Activated T-cell treated with anti-CD3 and anti-CD28 coated beads, Interleukin-2, amount 50 U/mL, for 4 hours (primary cell): ENCODE data around the gene CCIN. TPM values are rescaled to one million over a fixed set of nuclear protein-coding genes. Genes with fewer than 3 reads are reported as not detected.

Experiments
- ATAC-seq, 2 donors: fragments of 200-7000 bp; cut with Tn5 transposase; one replicate each; pipeline ENCODE4 v1.10.0; 2021
- DNase-seq: peaks from one replicate; pipeline ENCODE4 v3.0.0-alpha.2; 2020
- H3K27me3 Mint-ChIP-seq: one replicate; pipeline ENCODE4 v1.8.0; 2021; ENCODE audit warnings: low read depth, mixed read lengths
- H3K36me3 Mint-ChIP-seq: one replicate; pipeline ENCODE4 v1.8.0; 2022; ENCODE audit warnings: mixed read lengths; ENCODE audit not compliant: insufficient read depth
- H3K4me1 Mint-ChIP-seq: one replicate; pipeline ENCODE4 v1.8.0; 2021; ENCODE audit warnings: low read depth, mixed read lengths
- H3K4me3 Mint-ChIP-seq: one replicate; pipeline ENCODE4 v1.8.0; 2021; ENCODE audit warnings: mild to moderate bottlenecking, moderate library complexity, mixed read lengths
- H3K9me3 Mint-ChIP-seq: one replicate; pipeline ENCODE4 v1.8.0; 2021; ENCODE audit warnings: mixed read lengths
- total RNA-seq, 3 donors: library from RNA; stranded (reverse); gene quantifications; one replicate each; pipeline ENCODE4 v1.2.1, GENCODE V29; 2021

CCIN gene
- total RNA-seq, 3 donors from 2014 or later: not detected

DNA sequence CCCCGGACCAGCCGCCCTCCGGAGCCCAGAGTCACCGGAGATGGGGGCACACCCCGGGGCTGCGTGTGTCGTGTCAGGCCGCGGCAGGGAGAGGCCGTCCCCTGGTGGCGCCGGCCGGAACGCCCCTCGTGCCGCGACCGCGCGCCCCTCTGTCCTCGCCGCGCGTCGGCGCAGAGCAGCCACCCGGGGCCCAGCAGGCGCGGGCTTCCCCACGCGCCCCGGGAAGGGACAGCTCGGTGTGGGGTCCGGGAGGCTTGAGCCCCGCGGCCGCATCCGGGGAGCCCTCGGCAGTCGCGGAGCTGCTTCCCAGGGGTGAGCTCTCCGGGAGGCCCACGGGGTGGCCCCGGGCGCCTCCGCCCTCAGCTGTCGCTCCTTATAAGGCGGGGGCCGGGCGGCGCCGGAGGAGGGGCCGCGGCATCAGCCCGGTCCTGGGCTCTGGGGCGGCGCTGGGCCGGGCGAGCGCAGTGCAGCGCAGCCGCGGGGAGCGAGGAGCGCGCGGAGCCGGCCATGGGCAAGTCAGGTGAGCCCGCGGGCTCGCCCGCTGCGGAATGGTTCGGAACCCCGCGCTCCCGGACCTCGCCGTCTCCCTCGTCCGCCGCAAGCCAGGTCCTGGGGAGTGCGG lies 32.8 kb upstream of the CCIN start, which contains the start of gene GLIPR2:
Gene GLIPR2 (plus strand): TSS at position 462 of the 622 bp plus-strand sequence. CDS start 46 bp downstream, at position 508.
- peak; percentile 98 for ATAC-seq
- no peaks in the 10 kb centered on the region for H3K9me3 Mint-ChIP-seq
- peak; percentile 68 for DNase-seq
- no peaks in the 10 kb centered on the region for H3K36me3 Mint-ChIP-seq
- H3K4me1 Mint-ChIP-seq: peaks cover 52% of the 10 kb centered on the region
- no peaks in the 10 kb centered on the region for H3K27me3 Mint-ChIP-seq
- H3K4me3 Mint-ChIP-seq: peak within 1 kb of the TSS; percentile 92

DNA sequence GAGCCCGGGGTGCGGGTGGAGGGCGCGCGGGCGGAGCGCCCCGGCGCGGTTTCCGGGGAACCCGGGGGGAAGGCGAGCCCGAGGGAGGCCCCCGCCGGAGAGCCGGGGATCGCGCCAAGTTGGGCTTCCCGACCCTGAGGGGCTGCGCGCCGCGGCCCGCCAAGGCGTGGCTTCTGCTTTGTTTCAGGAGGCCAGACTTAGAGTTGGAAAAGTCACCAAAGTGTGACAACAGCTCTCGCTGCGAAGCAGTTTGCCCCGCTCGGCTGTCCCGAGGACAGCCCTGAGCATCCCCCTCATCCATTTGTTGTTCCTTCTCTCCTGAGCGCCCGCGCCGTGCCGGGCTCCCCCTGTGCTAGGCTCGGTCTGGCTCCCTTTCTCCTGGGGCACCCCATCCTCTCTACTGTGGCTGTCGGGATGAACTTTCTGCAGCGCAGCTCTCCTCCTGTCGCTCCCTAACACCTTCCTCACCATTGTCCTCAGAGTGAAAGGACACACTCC lies 32.2 kb upstream of the CCIN start:
- Mint-ChIP-seq H3K9me3 (no peaks in the 10 kb centered on the region), H3K4me1 (peaks cover 58% of the 10 kb centered on the region), H3K4me3 (peak overlapping the region; percentile 92), H3K27me3 (no peaks in the 10 kb centered on the region), H3K36me3 (no peaks in the 10 kb centered on the region)
- ATAC-seq (peak; percentile 44 to 49), DNase-seq (no peak)

GRCh38 chr9:36137392-36138004 lies 31.7 kb upstream of the CCIN start:
- H3K27me3 Mint-ChIP-seq: no peaks in the 10 kb centered on the region
- no peak for ATAC-seq
- H3K9me3 Mint-ChIP-seq: no peaks in the 10 kb centered on the region
- DNase-seq: no peak
- H3K4me3 Mint-ChIP-seq: peak overlapping the region; percentile 92
- no peaks in the 10 kb centered on the region for H3K36me3 Mint-ChIP-seq
- H3K4me1 Mint-ChIP-seq: peaks cover 62% of the 10 kb centered on the region

- Mint-ChIP-seq H3K27me3 (no peaks in the 10 kb centered on the region), H3K4me3 (peak overlapping the region; percentile 92), H3K36me3 (no peaks in the 10 kb centered on the region), H3K4me1 (peaks cover 72% of the 10 kb centered on the region), H3K9me3 (no peaks in the 10 kb centered on the region)
- no peak for ATAC-seq
- DNase-seq: no peak
These were observed 30.7 kb upstream of the CCIN start for GRCh38 chr9:36138496-36138895.

GRCh38 chr9:36138901-36139300 lies 30.3 kb upstream of the CCIN start:
- ATAC-seq: no peak
- peak overlapping the region; percentile 7 for H3K4me3 Mint-ChIP-seq

DNA sequence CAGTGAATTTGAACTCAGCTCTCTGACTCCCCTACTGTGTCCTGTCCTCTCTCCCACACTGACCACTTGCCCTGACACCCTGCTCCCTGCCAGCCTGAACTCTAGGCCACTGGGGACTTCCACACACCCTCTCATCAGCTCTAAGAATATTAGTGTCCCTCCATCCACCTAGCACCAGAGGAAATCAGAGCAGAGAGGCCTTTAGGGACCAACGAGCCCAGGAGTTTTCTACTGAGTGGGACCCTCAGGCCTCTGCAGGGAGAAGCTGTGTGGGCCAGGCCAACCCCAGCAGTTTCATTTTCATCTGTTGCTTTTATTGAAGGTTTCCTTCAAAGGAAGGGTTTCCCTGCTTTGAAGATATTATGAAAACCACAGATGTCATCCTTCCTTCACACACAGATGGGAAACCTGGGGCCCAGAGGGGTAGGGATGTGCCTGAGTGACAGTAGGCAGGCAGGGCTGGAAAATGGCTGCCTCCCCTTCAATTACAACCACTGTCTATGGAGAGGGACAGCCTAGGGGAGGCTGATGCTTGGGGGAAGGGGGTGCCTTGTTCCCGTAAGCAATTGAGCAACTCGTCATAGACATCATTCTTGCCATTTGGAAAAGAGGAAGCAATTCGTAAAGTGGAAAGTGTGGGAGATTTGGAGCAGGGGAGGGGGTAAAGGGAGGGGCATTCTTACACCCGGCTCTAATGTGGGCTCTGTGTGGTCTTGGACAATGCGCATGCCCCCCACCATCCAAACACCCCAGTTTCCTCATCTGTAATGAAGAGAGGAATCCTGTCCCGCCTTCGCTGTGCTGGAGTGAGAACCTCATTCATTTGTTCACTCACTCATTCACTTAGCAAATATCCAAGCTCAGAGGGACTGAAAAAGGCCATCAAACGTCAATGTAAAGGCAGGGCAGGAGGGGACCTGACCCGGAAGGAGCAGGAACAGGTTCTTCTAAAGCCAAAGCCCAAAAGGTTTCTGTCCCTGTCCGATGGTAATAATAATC lies 28.8 kb upstream of the CCIN start:
- Mint-ChIP-seq H3K4me1 (peaks cover 90% of the 10 kb centered on the region), H3K36me3 (peaks cover 1% of the 10 kb centered on the region), H3K27me3 (no peaks in the 10 kb centered on the region), H3K9me3 (peaks cover 2% of the 10 kb centered on the region), H3K4me3 (peak overlapping the region; percentile 55)
- DNase-seq: no peak
- no peak for ATAC-seq

More at GRCh38 chr9:36138901-36139300, 30.3 kb upstream of the CCIN start:
- Mint-ChIP-seq H3K27me3 (no peaks in the 10 kb centered on the region), H3K4me1 (peaks cover 76% of the 10 kb centered on the region), H3K36me3 (no peaks in the 10 kb centered on the region), H3K9me3 (no peaks in the 10 kb centered on the region)
- DNase-seq: no peak

DNA sequence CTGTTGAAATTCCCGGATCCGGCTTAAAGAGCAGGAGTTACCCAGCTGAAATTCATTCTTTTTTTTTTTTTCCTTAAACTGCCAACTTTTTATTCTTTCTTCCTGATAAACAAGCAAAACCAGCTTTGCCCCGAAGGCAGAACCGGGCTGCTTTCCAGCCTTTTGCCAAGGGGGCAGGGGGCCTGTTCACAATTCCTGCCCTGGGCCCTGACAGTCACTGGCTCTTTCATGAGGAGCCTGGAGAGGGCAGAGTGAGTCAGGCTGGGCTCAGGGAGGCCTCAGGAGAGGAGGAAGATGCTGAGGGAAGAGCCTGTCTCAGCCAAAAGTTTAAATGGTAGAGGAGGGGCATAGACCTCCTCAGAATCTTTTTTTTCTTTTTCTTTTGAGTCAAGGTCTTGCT lies 27.9 kb upstream of the CCIN start:
- H3K36me3 Mint-ChIP-seq: peaks cover 10% of the 10 kb centered on the region
- peak overlapping the region; percentile 19 for H3K4me3 Mint-ChIP-seq
- no peaks in the 10 kb centered on the region for H3K27me3 Mint-ChIP-seq
- H3K4me1 Mint-ChIP-seq: peaks cover 94% of the 10 kb centered on the region
- ATAC-seq: no peak
- no peak for DNase-seq
- peaks cover 11% of the 10 kb centered on the region for H3K9me3 Mint-ChIP-seq

DNA sequence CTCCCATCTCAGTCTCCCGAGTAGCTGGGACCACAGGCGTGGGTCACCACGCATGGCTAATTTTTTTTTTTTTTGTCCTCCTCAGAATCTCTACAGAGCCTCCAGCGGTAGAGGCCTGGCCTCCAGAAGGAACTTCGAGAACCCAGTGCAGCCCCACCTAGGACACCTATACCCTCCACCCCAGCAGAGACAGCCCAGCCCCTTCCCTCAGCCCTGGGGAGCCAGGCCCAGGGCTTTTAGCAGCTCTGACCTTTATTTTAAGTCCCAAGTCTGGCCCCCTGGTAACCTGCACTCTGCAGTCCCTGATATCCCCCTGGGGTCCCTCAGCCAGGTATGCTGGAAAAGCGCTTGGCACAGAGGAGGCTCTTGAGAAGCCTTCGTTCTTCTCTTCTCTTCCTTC lies 27.4 kb upstream of the CCIN start:
- Mint-ChIP-seq H3K36me3 (peaks cover 12% of the 10 kb centered on the region), H3K9me3 (peaks cover 12% of the 10 kb centered on the region), H3K4me3 (peak overlapping the region; percentile 48), H3K27me3 (no peaks in the 10 kb centered on the region), H3K4me1 (peaks cover 95% of the 10 kb centered on the region)
- DNase-seq (no peak), ATAC-seq (no peak)

GRCh38 chr9:36142510-36143244 lies 26.5 kb upstream of the CCIN start:
- Mint-ChIP-seq H3K4me3 (peak overlapping the region; percentile 75), H3K36me3 (peaks cover 16% of the 10 kb centered on the region), H3K4me1 (peaks cover 96% of the 10 kb centered on the region), H3K9me3 (peaks cover 12% of the 10 kb centered on the region), H3K27me3 (no peaks in the 10 kb centered on the region)
- DNase-seq (no peak), ATAC-seq (peak; percentile 8 to 16)

DNA sequence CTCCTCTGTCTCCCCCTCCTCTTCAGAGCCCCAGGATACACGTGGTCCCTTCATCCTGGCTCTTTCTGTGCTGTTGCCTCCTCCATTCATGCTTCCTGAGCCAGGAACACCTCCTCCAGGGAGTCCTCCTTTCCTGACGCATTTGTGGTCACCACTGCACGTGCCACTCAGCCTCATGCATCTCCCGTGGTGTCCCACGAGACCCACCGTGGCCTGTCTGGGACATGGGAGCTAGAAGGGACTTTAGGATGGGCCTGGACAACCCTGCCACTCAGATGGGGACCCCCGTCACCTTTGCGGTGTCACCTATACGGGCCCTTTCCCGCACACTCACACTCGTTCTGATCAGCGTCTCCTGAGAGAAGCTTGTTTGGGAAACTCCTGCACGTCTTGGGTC lies 25.9 kb upstream of the CCIN start:
- H3K4me1 Mint-ChIP-seq: peaks cover 96% of the 10 kb centered on the region
- peaks cover 16% of the 10 kb centered on the region for H3K36me3 Mint-ChIP-seq
- no peaks in the 10 kb centered on the region for H3K27me3 Mint-ChIP-seq
- no peak for DNase-seq
- H3K9me3 Mint-ChIP-seq: peaks cover 12% of the 10 kb centered on the region
- peak overlapping the region; percentile 75 for H3K4me3 Mint-ChIP-seq
- ATAC-seq: no peak

- Mint-ChIP-seq H3K4me1 (peaks cover 92% of the 10 kb centered on the region), H3K4me3 (peak overlapping the region; percentile 75), H3K27me3 (no peaks in the 10 kb centered on the region), H3K36me3 (peaks cover 16% of the 10 kb centered on the region), H3K9me3 (peaks cover 12% of the 10 kb centered on the region)
- DNase-seq: no peak
- ATAC-seq: peak; percentile 13 to 24
These were observed 24.6 kb upstream of the CCIN start for GRCh38 chr9:36144309-36145232.

GRCh38 chr9:36145970-36146369 lies 23.2 kb upstream of the CCIN start:
- Mint-ChIP-seq H3K27me3 (no peaks in the 10 kb centered on the region), H3K9me3 (peaks cover 12% of the 10 kb centered on the region), H3K4me1 (peaks cover 92% of the 10 kb centered on the region), H3K4me3 (no peak overlapping the region), H3K36me3 (peaks cover 19% of the 10 kb centered on the region)
- ATAC-seq (no peak), DNase-seq (no peak)

- Mint-ChIP-seq H3K4me3 (no peak overlapping the region), H3K36me3 (peaks cover 19% of the 10 kb centered on the region), H3K27me3 (no peaks in the 10 kb centered on the region), H3K9me3 (peaks cover 12% of the 10 kb centered on the region), H3K4me1 (peaks cover 92% of the 10 kb centered on the region)
- ATAC-seq (no peak), DNase-seq (no peak)
These were observed 22.5 kb upstream of the CCIN start for GRCh38 chr9:36146651-36147050.
